ENCODE results near the gene TMEM234. TPM values are rescaled to one million over a fixed set of nuclear protein-coding genes. Genes with fewer than 3 reads are reported as not detected.

The TMEM234 gene
- total RNA-seq, 1 donor from 2014 or later = 35.5 TPM

DNA sequence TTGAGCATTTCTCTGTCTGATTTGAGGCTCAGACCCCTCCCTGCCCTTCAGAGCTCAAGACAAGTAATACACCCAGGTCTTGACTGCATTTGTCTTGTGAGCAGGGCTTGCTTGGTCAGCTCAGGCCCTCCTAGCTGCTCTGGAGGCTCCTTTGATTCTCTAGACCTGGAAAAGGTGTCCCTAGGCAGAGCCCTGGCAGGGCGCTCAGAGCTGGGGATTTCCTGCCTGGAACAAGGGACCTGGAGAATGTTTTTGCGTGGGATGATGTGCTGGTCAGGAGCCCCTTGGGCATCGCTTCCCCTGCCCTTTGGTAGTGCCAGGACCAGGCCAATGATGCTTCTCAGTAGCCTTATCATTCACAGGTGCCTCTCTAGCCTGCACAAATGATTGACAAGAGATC lies 26.6 kb downstream of the TMEM234 start:
- DNase-seq = no peak

DNA sequence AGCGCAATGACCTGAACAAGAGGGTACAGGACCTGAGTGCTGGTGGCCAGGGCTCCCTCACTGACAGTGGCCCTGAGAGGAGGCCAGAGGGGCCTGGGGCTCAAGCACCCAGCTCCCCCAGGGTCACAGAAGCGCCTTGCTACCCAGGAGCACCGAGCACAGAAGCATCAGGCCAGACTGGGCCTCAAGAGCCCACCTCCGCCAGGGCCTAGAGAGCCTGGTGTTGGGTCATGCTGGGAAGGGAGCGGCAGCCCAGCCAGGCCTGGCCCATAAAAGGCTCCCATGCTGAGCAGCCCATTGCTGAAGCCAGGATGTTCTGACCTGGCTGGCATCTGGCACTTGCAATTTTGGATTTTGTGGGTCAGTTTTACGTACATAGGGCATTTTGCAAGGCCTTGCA lies 27.2 kb downstream of the TMEM234 start:
- H3K27me3 Mint-ChIP-seq = no peaks in the 10 kb centered on the region
- no peak for ATAC-seq (ENCODE audit: low read depth)

More for the DNA sequence above, 26.6 kb downstream of the TMEM234 start:
- CTCF ChIA-PET = no interaction called here
- no peak for ATAC-seq (ENCODE audit: low read depth)
- TF ChIP-seq, protein P1, sequence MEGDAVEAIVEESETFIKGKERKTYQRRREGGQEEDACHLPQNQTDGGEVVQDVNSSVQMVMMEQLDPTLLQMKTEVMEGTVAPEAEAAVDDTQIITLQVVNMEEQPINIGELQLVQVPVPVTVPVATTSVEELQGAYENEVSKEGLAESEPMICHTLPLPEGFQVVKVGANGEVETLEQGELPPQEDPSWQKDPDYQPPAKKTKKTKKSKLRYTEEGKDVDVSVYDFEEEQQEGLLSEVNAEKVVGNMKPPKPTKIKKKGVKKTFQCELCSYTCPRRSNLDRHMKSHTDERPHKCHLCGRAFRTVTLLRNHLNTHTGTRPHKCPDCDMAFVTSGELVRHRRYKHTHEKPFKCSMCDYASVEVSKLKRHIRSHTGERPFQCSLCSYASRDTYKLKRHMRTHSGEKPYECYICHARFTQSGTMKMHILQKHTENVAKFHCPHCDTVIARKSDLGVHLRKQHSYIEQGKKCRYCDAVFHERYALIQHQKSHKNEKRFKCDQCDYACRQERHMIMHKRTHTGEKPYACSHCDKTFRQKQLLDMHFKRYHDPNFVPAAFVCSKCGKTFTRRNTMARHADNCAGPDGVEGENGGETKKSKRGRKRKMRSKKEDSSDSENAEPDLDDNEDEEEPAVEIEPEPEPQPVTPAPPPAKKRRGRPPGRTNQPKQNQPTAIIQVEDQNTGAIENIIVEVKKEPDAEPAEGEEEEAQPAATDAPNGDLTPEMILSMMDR (IDR thresholded peaks at IDR 0.05) = no peak
- H3K4me3 Mint-ChIP-seq = no peak overlapping the region
- peaks cover 78% of the 10 kb centered on the region for H3K36me3 Mint-ChIP-seq (ENCODE audit: low read depth)
- H3K4me1 Mint-ChIP-seq = peaks cover 17% of the 10 kb centered on the region
- H3K9me3 Mint-ChIP-seq = no peaks in the 10 kb centered on the region
- POLR2A ChIA-PET = interaction anchor here (1.3 kb wide), 1 partner anchor 10 kb away, joined by 4 read pairs; the partner anchor contains the start of gene IQCC
- H3K27me3 Mint-ChIP-seq = no peaks in the 10 kb centered on the region
- H3K27ac Mint-ChIP-seq = no peak overlapping the region
- intact Hi-C loops (cut with micrococcal nuclease) = no loop called here

DNA sequence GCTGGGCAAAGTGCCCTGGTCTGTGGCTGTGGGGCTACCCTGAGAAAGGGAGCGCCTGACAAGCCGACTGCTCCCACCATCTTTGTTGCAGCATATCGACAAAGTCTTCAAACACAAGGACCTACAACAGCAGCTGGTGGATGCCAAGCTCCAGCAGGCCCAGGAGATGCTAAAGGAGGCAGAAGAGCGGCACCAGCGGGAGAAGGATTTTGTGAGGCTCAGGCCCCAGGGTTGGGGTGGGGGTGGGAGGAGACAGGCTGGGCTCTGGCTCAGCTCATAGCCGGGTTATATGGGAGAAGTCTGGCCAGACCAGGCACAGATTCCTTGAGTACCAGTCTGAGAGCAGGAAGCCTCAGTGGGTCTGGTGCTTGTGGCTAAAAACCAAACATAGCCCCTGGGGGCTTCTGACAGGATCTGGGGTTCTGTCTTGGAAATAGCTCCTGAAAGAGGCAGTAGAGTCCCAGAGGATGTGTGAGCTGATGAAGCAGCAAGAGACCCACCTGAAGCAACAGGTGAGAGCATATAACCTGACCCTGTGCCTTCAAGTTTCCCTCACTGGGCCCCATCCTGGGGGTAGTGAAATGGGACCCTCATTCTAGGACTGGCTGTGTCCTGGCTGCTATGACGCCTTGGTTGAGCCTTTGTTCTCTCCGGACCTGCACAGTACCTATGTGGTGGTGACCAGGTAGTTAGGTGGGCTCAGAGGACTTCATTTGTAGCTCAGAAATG lies 29.8 kb downstream of the TMEM234 start:
- no peak overlapping the region for H3K4me3 Mint-ChIP-seq
- ChIA-PET POLR2A (interaction anchor here (0.5 to 0.6 kb wide), 2 partner anchors 43 to 63 kb away, joined by 4 to 11 read pairs; no protein-coding TSS in a partner anchor), CTCF (no interaction called here)
- H3K27ac Mint-ChIP-seq = no peak overlapping the region
- no peak for DNase-seq
- peaks cover 94% of the 10 kb centered on the region for H3K36me3 Mint-ChIP-seq (ENCODE audit: low read depth)
- H3K27me3 Mint-ChIP-seq = no peaks in the 10 kb centered on the region
- TF ChIP-seq, protein P1 (IDR thresholded peaks at IDR 0.05) = no peak
- intact Hi-C loops (cut with micrococcal nuclease) = no loop called here
- H3K4me1 Mint-ChIP-seq = peaks cover 3% of the 10 kb centered on the region
- no peak for ATAC-seq (ENCODE audit: low read depth)
- no peaks in the 10 kb centered on the region for H3K9me3 Mint-ChIP-seq

More for the DNA sequence above, 27.2 kb downstream of the TMEM234 start:
- intact Hi-C loops (cut with micrococcal nuclease) = no loop called here
- CTCF ChIA-PET = no interaction called here
- DNase-seq = no peak
- POLR2A ChIA-PET = interaction anchor here (1.3 kb wide), 1 partner anchor 11 kb away, joined by 4 read pairs; the partner anchor contains the start of gene IQCC
- TF ChIP-seq, protein P1 (IDR thresholded peaks at IDR 0.05) = no peak
- no peak overlapping the region for H3K27ac Mint-ChIP-seq
- H3K4me1 Mint-ChIP-seq = peaks cover 12% of the 10 kb centered on the region
- H3K4me3 Mint-ChIP-seq = no peak overlapping the region
- no peaks in the 10 kb centered on the region for H3K9me3 Mint-ChIP-seq
- H3K36me3 Mint-ChIP-seq (ENCODE audit: low read depth) = peaks cover 79% of the 10 kb centered on the region

DNA sequence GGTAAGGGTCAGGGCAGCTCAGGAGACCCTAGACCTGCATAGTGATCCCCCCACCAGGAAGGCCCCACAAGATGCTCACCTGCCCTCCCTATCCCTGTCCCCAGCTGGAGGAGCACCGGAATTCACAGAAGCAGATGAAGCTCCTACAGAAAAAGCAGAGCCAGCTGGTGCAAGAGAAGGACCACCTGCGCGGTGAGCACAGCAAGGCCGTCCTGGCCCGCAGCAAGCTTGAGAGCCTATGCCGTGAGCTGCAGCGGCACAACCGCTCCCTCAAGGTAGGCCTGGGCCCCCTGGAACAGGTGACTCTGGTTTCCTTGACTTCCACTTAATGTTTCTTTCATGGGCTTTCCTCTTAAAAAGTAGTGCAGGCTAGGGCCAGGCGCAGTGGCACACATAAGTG lies 34.3 kb downstream of the TMEM234 start:
- H3K27ac Mint-ChIP-seq = no peak overlapping the region
- CTCF ChIA-PET = no interaction called here
- H3K9me3 Mint-ChIP-seq = no peaks in the 10 kb centered on the region
- intact Hi-C loops (cut with micrococcal nuclease) = no loop called here
- TF ChIP-seq, protein P1 (IDR thresholded peaks at IDR 0.05) = no peak
- no peak for DNase-seq
- H3K36me3 Mint-ChIP-seq (ENCODE audit: low read depth) = peaks cover 79% of the 10 kb centered on the region
- ATAC-seq (ENCODE audit: low read depth) = no peak
- POLR2A ChIA-PET = interaction anchor here (1.3 kb wide), 1 partner anchor 13 kb away, joined by 4 read pairs; the partner anchor contains the start of gene CCDC28B
- no peak overlapping the region for H3K4me3 Mint-ChIP-seq
- no peaks in the 10 kb centered on the region for H3K27me3 Mint-ChIP-seq
- peaks cover 17% of the 10 kb centered on the region for H3K4me1 Mint-ChIP-seq

DNA sequence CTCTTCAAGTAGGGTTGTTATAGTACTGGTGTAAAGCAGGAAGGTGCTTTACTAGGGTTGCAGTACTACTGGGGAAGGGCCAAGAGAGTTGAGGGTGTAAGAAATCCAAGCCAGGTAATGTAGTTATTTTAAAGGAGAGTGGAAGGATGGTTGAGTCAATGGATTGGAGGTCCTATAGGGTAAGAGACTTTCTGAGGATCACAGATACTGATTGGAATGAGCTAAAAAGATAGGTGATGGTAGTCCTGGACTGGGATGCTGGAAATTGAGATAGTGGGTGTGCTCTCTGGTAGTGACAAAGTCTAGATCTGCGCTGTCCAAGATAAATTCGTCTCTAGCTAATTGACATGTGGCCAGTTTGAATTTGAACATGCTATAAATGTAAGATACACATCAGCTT lies 35.7 kb downstream of the TMEM234 start:
- H3K9me3 Mint-ChIP-seq = no peaks in the 10 kb centered on the region
- ChIA-PET CTCF (no interaction called here), POLR2A (no interaction called here)
- ATAC-seq (ENCODE audit: low read depth) = no peak
- peaks cover 29% of the 10 kb centered on the region for H3K4me1 Mint-ChIP-seq
- H3K4me3 Mint-ChIP-seq = no peak overlapping the region
- no peaks in the 10 kb centered on the region for H3K27me3 Mint-ChIP-seq
- TF ChIP-seq, protein P1 (IDR thresholded peaks at IDR 0.05) = no peak
- intact Hi-C loops (cut with micrococcal nuclease) = no loop called here
- no peak overlapping the region for H3K27ac Mint-ChIP-seq
- H3K36me3 Mint-ChIP-seq (ENCODE audit: low read depth) = peaks cover 75% of the 10 kb centered on the region
- DNase-seq = no peak
